ENCODE data around the gene MAN1B1. TPM values are rescaled to one million over a fixed set of nuclear protein-coding genes. Genes with fewer than 3 reads are reported as not detected.

Gene MAN1B1
- total and polyA plus RNA-seq, 2 of the 8 experiments (the other 6 are each of a cell fraction or from before 2014, with no cell fraction given), result 33.7 to 36.3 TPM

- no peak for TF ChIP-seq GABPA (IDR thresholded peaks at IDR 0.05; ENCODE audit: borderline replicate concordance, insufficient read depth, low read length)
These were observed 23.5 kb downstream of the MAN1B1 start (continued) for GRCh38 chr9:137110147-137110910.
